Measurements from ENCODE around the gene ATE1. TPM values are rescaled to one million over a fixed set of nuclear protein-coding genes. Genes with fewer than 3 reads are reported as not detected.
A peak's percentile ranks its signal among the peaks of the same experiment; 100 is the strongest.
"Not testable (repeated sequence)": the region's sequence is repeated elsewhere in the genome, so short reads cannot be mapped to it uniquely, and the experiment has no call there.

The ATE1 gene
- 38.4 TPM for total RNA-seq

GRCh38 chr10:121927841-121928527 is at the start of gene ATE1:
ATE1 (minus strand) TSS chr10:121928031; CDS start chr10:121927949, 82 bp downstream.
- DNase-seq (ENCODE audit: low spot score) = peak; percentile 90

- no peak for DNase-seq (ENCODE audit: low spot score)
These were observed 48.8 kb upstream of the ATE1 start for GRCh38 chr10:121976607-121977006.

GRCh38 chr10:121975295-121976086 is 47.7 kb upstream of the ATE1 start:
- no peak for DNase-seq (ENCODE audit: low spot score)

- DNase-seq (ENCODE audit: low spot score) = peak; percentile 76
These were observed 46.9 kb upstream of the ATE1 start, which contains the start of gene NSMCE4A for GRCh38 chr10:121974535-121975294. NSMCE4A (minus strand) TSS chr10:121975217; CDS start chr10:121975165, 52 bp downstream.

- no peak for DNase-seq (ENCODE audit: low spot score)
These were observed 46.2 kb upstream of the ATE1 start for GRCh38 chr10:121974019-121974534.

- DNase-seq (ENCODE audit: low spot score) = not testable (repeated sequence)
These were observed 41.3 kb upstream of the ATE1 start for GRCh38 chr10:121969086-121969485.

GRCh38 chr10:121965996-121966395 is 38.2 kb upstream of the ATE1 start:
- no peak for DNase-seq (ENCODE audit: low spot score)

GRCh38 chr10:121961456-121961855 is 33.6 kb upstream of the ATE1 start:
- DNase-seq (ENCODE audit: low spot score) = no peak

- DNase-seq (ENCODE audit: low spot score) = no peak
These were observed 31.8 kb upstream of the ATE1 start for GRCh38 chr10:121959671-121960070.

- no peak for DNase-seq (ENCODE audit: low spot score)
These were observed 28.6 kb upstream of the ATE1 start for GRCh38 chr10:121956111-121957061.

- DNase-seq (ENCODE audit: low spot score) = no peak
These were observed 24.4 kb upstream of the ATE1 start for GRCh38 chr10:121952226-121952625.

GRCh38 chr10:121949451-121949850 is 21.6 kb upstream of the ATE1 start:
- DNase-seq (ENCODE audit: low spot score) = no peak

GRCh38 chr10:121949049-121949448 is 21.2 kb upstream of the ATE1 start:
- DNase-seq (ENCODE audit: low spot score) = no peak

GRCh38 chr10:121947343-121948330 is 19.8 kb upstream of the ATE1 start:
- no peak for DNase-seq (ENCODE audit: low spot score)

- DNase-seq (ENCODE audit: low spot score) = no peak
These were observed 15.1 kb upstream of the ATE1 start for GRCh38 chr10:121942749-121943416.

- no peak for DNase-seq (ENCODE audit: low spot score)
These were observed 13.7 kb upstream of the ATE1 start for GRCh38 chr10:121941532-121941931.

- DNase-seq (ENCODE audit: low spot score) = no peak
These were observed 8.5 kb upstream of the ATE1 start for GRCh38 chr10:121936295-121936694.

- DNase-seq (ENCODE audit: low spot score) = peak; percentile 73
These were observed 7.9 kb upstream of the ATE1 start for GRCh38 chr10:121935702-121936101.
